NCI-H748 treated with DMSO at 0.1 percent for 48 hours (cell line): ENCODE results near the gene COX5A.

Experiments
- DNase-seq: peaks from one replicate; lab custom pipeline; 2025; lab: John Stamatoyannopoulos, UW

Gene COX5A

GRCh38 chr15:74937590-74938371, at the start of gene COX5A:
COX5A (minus strand) TSS chr15:74938073; CDS start chr15:74938014, 59 bp downstream.
- peak; percentile 65 for DNase-seq

- no peak for DNase-seq
Measured at GRCh38 chr15:74983725-74984231, 45.9 kb upstream of the COX5A start.

- no peak for DNase-seq
Measured at GRCh38 chr15:74982183-74982582, 44.3 kb upstream of the COX5A start.

GRCh38 chr15:74978503-74978902, 40.6 kb upstream of the COX5A start:
- DNase-seq = no peak

GRCh38 chr15:74978077-74978476, 40.2 kb upstream of the COX5A start:
- no peak for DNase-seq

- no peak for DNase-seq
Measured at GRCh38 chr15:74977599-74977998, 39.7 kb upstream of the COX5A start.

- no peak for DNase-seq
Measured at GRCh38 chr15:74976159-74976558, 38.3 kb upstream of the COX5A start.

GRCh38 chr15:74967670-74968069, 29.8 kb upstream of the COX5A start:
- DNase-seq = no peak

GRCh38 chr15:74964794-74965193, 26.9 kb upstream of the COX5A start:
- DNase-seq = no peak

- DNase-seq = no peak
Measured at GRCh38 chr15:74963213-74963612, 25.3 kb upstream of the COX5A start.

GRCh38 chr15:74962671-74963070, 24.8 kb upstream of the COX5A start:
- no peak for DNase-seq

- no peak for DNase-seq
Measured at GRCh38 chr15:74962219-74962618, 24.3 kb upstream of the COX5A start.

GRCh38 chr15:74961616-74962015, 23.7 kb upstream of the COX5A start:
- DNase-seq = no peak

- no peak for DNase-seq
Measured at GRCh38 chr15:74960995-74961588, 23.2 kb upstream of the COX5A start.

- DNase-seq = no peak
Measured at GRCh38 chr15:74960286-74960685, 22.4 kb upstream of the COX5A start.

- DNase-seq = no peak
Measured at GRCh38 chr15:74959586-74959939, 21.7 kb upstream of the COX5A start.

- DNase-seq = no peak
Measured at GRCh38 chr15:74958908-74959585, 21.2 kb upstream of the COX5A start.

GRCh38 chr15:74958320-74958907, 20.5 kb upstream of the COX5A start:
- no peak for DNase-seq

GRCh38 chr15:74957476-74958035, 19.7 kb upstream of the COX5A start:
- no peak for DNase-seq

GRCh38 chr15:74956648-74957475, 19.0 kb upstream of the COX5A start, which contains the start of gene RPP25:
RPP25 (minus strand) TSS chr15:74956772; CDS start chr15:74956583, 189 bp downstream.
- DNase-seq = peak; percentile 34
